Activated naive CD8-positive, alpha-beta T cell treated with anti-CD3 and anti-CD28 coated beads, Interleukin-2, amount 50 U/mL, for 24 hours (primary cell): ENCODE measurements around the gene ANKFN1.

Source experiments
- ATAC-seq: fragments of 150-1000 bp; cut with Tn5 transposase; one replicate; pipeline ENCODE4 v1.10.0; 2021
- DNase-seq: peaks from one replicate; pipeline ENCODE4 v3.0.0; 2021
- H3K27ac Mint-ChIP-seq: one replicate; pipeline ENCODE4 v1.8.0; 2021; ENCODE audit warnings: mild to moderate bottlenecking, mixed read lengths
- H3K27me3 Mint-ChIP-seq: one replicate; pipeline ENCODE4 v1.8.0; 2021; ENCODE audit warnings: mixed read lengths
- H3K36me3 Mint-ChIP-seq: one replicate; pipeline ENCODE4 v1.8.0; 2021; ENCODE audit warnings: low read depth, mixed read lengths
- H3K4me1 Mint-ChIP-seq: one replicate; pipeline ENCODE4 v1.8.0; 2021; ENCODE audit warnings: mixed read lengths
- H3K4me3 Mint-ChIP-seq: one replicate; pipeline ENCODE4 v1.8.0; 2021; ENCODE audit warnings: mild to moderate bottlenecking, moderate library complexity, mixed read lengths
- H3K9me3 Mint-ChIP-seq: one replicate; pipeline ENCODE4 v1.8.0; 2021; ENCODE audit warnings: mixed read lengths

The ANKFN1 gene

GRCh38 chr17:56300144-56300543 is 146.9 kb downstream of the ANKFN1 start:
- ATAC-seq (no peak), DNase-seq (no peak)
- H3K9me3 Mint-ChIP-seq, result no peaks in the 10 kb centered on the region
- H3K27ac Mint-ChIP-seq, result no peak overlapping the region
- H3K4me3 Mint-ChIP-seq, result no peak overlapping the region
- no peaks in the 10 kb centered on the region for H3K27me3 Mint-ChIP-seq
- no peaks in the 10 kb centered on the region for H3K36me3 Mint-ChIP-seq
- H3K4me1 Mint-ChIP-seq, result peaks cover 15% of the 10 kb centered on the region

GRCh38 chr17:56305007-56305406 is 151.7 kb downstream of the ANKFN1 start:
- Mint-ChIP-seq H3K36me3 (no peaks in the 10 kb centered on the region), H3K4me3 (no peak overlapping the region), H3K27me3 (peaks cover 2% of the 10 kb centered on the region), H3K27ac (no peak overlapping the region), H3K4me1 (no peaks in the 10 kb centered on the region), H3K9me3 (no peaks in the 10 kb centered on the region)
- no peak for ATAC-seq
- no peak for DNase-seq

DNA sequence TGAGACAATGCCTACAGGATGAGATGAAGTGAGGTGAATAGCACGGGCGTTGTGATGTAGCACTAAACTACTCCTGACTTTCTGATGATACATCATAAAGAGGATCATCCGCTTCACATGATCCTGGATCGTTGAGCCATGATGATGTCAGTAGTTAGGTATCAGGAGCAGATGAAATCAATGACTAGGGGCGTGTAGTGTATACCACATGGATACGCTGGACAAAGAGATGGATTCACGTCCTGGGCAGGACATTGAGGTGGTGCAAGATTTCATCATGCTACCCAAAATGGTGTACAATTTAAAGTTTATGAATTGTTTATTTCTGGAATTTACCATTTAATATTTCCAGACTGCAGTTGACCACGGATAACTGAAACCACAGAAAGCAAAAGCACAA is 156.6 kb downstream of the ANKFN1 start:
- DNase-seq (no peak), ATAC-seq (no peak)
- H3K4me3 Mint-ChIP-seq, result no peak overlapping the region
- H3K36me3 Mint-ChIP-seq, result no peaks in the 10 kb centered on the region
- no peaks in the 10 kb centered on the region for H3K9me3 Mint-ChIP-seq
- H3K27ac Mint-ChIP-seq, result no peak overlapping the region
- H3K4me1 Mint-ChIP-seq, result no peaks in the 10 kb centered on the region
- peaks cover 2% of the 10 kb centered on the region for H3K27me3 Mint-ChIP-seq

- Mint-ChIP-seq H3K4me1 (no peaks in the 10 kb centered on the region), H3K27me3 (peaks cover 2% of the 10 kb centered on the region), H3K9me3 (no peaks in the 10 kb centered on the region), H3K36me3 (no peaks in the 10 kb centered on the region), H3K27ac (no peak overlapping the region), H3K4me3 (no peak overlapping the region)
- no peak for ATAC-seq
- DNase-seq, result no peak
These were observed 157.5 kb downstream of the ANKFN1 start for GRCh38 chr17:56310782-56311181.

DNA sequence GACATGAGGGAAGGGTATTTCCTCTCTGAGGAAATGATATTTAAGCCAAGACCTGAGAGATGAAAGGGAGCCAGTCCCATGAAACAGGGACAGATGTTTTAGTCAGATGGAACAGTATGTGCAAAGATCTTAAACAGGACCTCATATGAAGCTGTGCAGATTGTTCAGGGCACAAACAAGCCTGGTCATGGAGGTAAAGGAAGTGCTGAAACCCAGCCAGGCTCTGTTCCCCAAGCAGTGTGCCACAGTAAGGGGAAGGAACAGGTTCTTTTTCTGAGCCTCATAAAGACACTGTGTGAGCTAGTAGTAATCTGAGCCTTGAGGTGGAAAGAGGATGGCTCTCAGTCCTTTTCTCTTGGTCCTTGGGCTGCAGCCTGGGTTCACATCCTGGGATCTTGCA is 159.9 kb downstream of the ANKFN1 start:
- ATAC-seq (no peak), DNase-seq (no peak)
- H3K4me3 Mint-ChIP-seq, result no peak overlapping the region
- H3K27me3 Mint-ChIP-seq, result peaks cover 2% of the 10 kb centered on the region
- no peaks in the 10 kb centered on the region for H3K9me3 Mint-ChIP-seq
- H3K4me1 Mint-ChIP-seq, result no peaks in the 10 kb centered on the region
- H3K36me3 Mint-ChIP-seq, result no peaks in the 10 kb centered on the region
- H3K27ac Mint-ChIP-seq, result no peak overlapping the region

GRCh38 chr17:56314026-56314425 is 160.8 kb downstream of the ANKFN1 start:
- DNase-seq (no peak), ATAC-seq (no peak)
- no peaks in the 10 kb centered on the region for H3K9me3 Mint-ChIP-seq
- H3K36me3 Mint-ChIP-seq, result no peaks in the 10 kb centered on the region
- H3K27ac Mint-ChIP-seq, result no peak overlapping the region
- H3K4me3 Mint-ChIP-seq, result no peak overlapping the region
- no peaks in the 10 kb centered on the region for H3K4me1 Mint-ChIP-seq
- H3K27me3 Mint-ChIP-seq, result peaks cover 2% of the 10 kb centered on the region

DNA sequence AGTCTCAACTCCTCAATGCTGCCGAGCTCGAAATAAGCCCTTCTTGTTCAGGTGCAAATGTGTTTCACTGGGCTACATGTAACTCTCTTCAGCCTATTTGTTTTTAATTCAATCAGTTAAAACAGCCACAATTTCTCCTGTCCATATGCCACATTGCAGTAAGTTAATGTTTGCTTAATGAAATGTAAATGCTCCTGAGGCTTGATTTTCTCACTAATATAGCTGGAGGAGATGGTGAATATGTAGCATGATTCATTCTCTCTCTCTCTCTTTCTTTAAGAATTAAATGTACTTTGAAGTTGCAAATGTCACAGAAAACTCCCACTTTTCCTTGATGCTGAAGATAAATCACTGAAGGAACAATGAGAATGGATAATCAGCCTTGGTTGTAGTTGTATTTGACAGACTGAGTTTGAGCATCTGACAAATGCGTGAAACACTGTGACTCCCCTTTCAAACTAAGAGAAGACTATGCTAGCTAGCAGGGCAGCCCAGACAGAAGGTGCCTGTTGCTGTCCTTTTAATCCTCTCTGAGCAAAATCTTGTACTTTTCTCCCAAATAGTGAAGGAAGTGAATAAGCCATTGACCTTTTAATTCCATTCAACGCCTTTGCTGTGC is 161.8 kb downstream of the ANKFN1 start:
- DNase-seq (no peak), ATAC-seq (no peak)
- Mint-ChIP-seq H3K27ac (no peak overlapping the region), H3K36me3 (no peaks in the 10 kb centered on the region), H3K9me3 (no peaks in the 10 kb centered on the region), H3K4me3 (no peak overlapping the region), H3K4me1 (no peaks in the 10 kb centered on the region), H3K27me3 (no peaks in the 10 kb centered on the region)

DNA sequence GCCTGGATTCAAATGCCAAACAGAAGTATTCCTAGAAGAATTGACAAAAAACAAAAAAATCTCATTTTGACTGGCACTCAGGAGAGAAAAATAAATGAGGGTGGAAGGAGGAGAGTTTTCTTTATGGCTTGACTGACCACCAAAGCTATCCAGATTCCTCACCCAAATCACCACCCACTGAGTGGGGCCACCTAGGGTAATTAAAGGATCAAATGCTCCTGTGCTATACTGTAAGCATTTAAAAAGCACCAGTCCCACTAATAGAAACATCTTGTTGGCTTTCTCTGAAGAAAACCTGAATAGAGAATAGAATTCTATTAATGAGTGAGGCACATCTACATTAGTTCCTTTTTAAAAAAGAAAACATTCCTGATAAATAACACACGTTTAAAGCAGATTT is 163.3 kb downstream of the ANKFN1 start:
- DNase-seq (no peak), ATAC-seq (no peak)
- Mint-ChIP-seq H3K27me3 (no peaks in the 10 kb centered on the region), H3K36me3 (no peaks in the 10 kb centered on the region), H3K9me3 (no peaks in the 10 kb centered on the region), H3K4me1 (no peaks in the 10 kb centered on the region), H3K4me3 (no peak overlapping the region), H3K27ac (no peak overlapping the region)

GRCh38 chr17:56317351-56318208 is 164.3 kb downstream of the ANKFN1 start:
- Mint-ChIP-seq H3K4me3 (no peak overlapping the region), H3K27me3 (peaks cover 3% of the 10 kb centered on the region), H3K36me3 (no peaks in the 10 kb centered on the region), H3K9me3 (no peaks in the 10 kb centered on the region), H3K27ac (no peak overlapping the region), H3K4me1 (no peaks in the 10 kb centered on the region)
- DNase-seq (no peak), ATAC-seq (no peak)

DNA sequence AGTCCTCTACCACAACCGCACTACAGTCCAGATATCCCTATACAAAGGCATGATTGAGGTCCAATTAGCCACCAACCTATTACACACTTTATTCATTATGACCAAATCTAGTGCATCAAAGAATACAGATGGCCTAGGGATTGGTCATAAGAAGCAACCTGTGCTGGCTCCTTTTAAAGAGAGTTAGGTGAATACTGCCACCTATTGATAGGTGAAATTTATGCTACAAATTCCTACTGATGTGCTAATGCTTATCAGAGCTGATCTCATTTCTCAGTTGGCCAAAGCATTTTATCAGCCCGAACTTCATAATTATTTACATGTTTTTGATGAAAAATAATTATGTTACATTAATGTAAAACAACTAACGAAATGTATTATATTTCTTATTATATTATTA is 166.3 kb downstream of the ANKFN1 start:
- H3K9me3 Mint-ChIP-seq, result no peaks in the 10 kb centered on the region
- H3K27ac Mint-ChIP-seq, result no peak overlapping the region
- no peak overlapping the region for H3K4me3 Mint-ChIP-seq
- no peaks in the 10 kb centered on the region for H3K4me1 Mint-ChIP-seq
- ATAC-seq (no peak), DNase-seq (no peak)
- peaks cover 3% of the 10 kb centered on the region for H3K27me3 Mint-ChIP-seq
- H3K36me3 Mint-ChIP-seq, result no peaks in the 10 kb centered on the region

DNA sequence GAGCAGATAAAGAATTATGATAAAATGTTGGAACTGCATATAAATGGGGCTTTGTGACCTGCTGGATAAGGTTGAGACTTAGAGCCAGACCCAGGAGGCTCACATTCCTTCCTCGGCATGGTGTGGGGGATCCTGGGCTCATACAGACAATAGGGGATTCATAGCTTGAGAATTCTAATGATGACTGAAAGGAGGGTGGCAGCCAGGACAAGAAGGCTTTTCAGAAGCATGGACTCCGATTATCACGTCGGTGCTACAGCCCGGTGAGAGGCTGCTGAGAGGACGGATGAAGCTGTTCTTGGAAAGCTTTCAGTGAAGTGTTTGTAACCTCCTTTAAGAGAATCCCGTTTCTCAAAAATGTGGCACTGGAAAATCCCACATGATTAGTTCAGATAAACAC is 167.2 kb downstream of the ANKFN1 start:
- H3K27ac Mint-ChIP-seq, result no peak overlapping the region
- peaks cover 3% of the 10 kb centered on the region for H3K27me3 Mint-ChIP-seq
- H3K4me3 Mint-ChIP-seq, result no peak overlapping the region
- H3K36me3 Mint-ChIP-seq, result no peaks in the 10 kb centered on the region
- no peak for ATAC-seq
- no peak for DNase-seq
- no peaks in the 10 kb centered on the region for H3K4me1 Mint-ChIP-seq
- H3K9me3 Mint-ChIP-seq, result no peaks in the 10 kb centered on the region

- no peak for ATAC-seq
- H3K36me3 Mint-ChIP-seq, result no peaks in the 10 kb centered on the region
- no peaks in the 10 kb centered on the region for H3K4me1 Mint-ChIP-seq
- no peaks in the 10 kb centered on the region for H3K9me3 Mint-ChIP-seq
- H3K27ac Mint-ChIP-seq, result no peak overlapping the region
- no peak for DNase-seq
- peaks cover 3% of the 10 kb centered on the region for H3K27me3 Mint-ChIP-seq
- no peak overlapping the region for H3K4me3 Mint-ChIP-seq
These were observed 169.7 kb downstream of the ANKFN1 start for GRCh38 chr17:56322991-56323390.

- Mint-ChIP-seq H3K9me3 (no peaks in the 10 kb centered on the region), H3K27ac (no peak overlapping the region), H3K27me3 (peaks cover 3% of the 10 kb centered on the region), H3K36me3 (no peaks in the 10 kb centered on the region), H3K4me1 (no peaks in the 10 kb centered on the region), H3K4me3 (no peak overlapping the region)
- DNase-seq (no peak), ATAC-seq (no peak)
These were observed 171.4 kb downstream of the ANKFN1 start for GRCh38 chr17:56324676-56325075.

GRCh38 chr17:56325313-56326000 is 172.2 kb downstream of the ANKFN1 start:
- H3K27ac Mint-ChIP-seq, result no peak overlapping the region
- no peak for ATAC-seq
- H3K9me3 Mint-ChIP-seq, result no peaks in the 10 kb centered on the region
- H3K4me1 Mint-ChIP-seq, result no peaks in the 10 kb centered on the region
- H3K4me3 Mint-ChIP-seq, result no peak overlapping the region
- peaks cover 3% of the 10 kb centered on the region for H3K27me3 Mint-ChIP-seq
- DNase-seq, result no peak
- no peaks in the 10 kb centered on the region for H3K36me3 Mint-ChIP-seq

DNA sequence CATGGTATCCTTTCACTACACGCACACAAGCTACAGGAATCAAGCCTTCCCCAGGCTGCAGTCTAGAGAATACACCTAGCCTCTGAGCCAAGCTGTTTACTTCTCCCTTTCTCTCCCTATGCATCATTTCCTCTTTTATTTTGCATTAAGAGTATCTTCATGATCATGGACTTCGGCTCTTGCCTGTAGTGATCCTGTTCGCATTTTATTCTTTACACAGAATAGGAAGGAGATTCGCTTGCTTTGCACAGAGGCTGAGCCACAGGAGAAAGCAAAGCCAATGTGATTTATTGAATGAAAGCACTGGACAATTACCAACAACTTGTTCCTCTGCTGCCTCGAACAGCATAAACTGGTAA is 172.7 kb downstream of the ANKFN1 start:
- H3K9me3 Mint-ChIP-seq, result no peaks in the 10 kb centered on the region
- no peak overlapping the region for H3K27ac Mint-ChIP-seq
- ATAC-seq, result no peak
- no peaks in the 10 kb centered on the region for H3K4me1 Mint-ChIP-seq
- no peaks in the 10 kb centered on the region for H3K36me3 Mint-ChIP-seq
- peaks cover 3% of the 10 kb centered on the region for H3K27me3 Mint-ChIP-seq
- no peak for DNase-seq
- H3K4me3 Mint-ChIP-seq, result no peak overlapping the region
